A549 (cell line): ENCODE results near the gene NR3C2. TPM values are rescaled to one million over a fixed set of nuclear protein-coding genes. Genes with fewer than 3 reads are reported as not detected.

ENCODE experiments used
- ATAC-seq, 2 experiments: fragments of 200-7000 bp in 1 of 2; fragments of >200 bp in 1 of 2; cut with Nextera tagmentation in 1 of 2; cut with Tn5 transposase in 1 of 2; 3 replicates each; pipeline versions ENCODE4 v1.8.0 to v1.9.1; 2018 to 2020; ENCODE audit warnings: mild to moderate bottlenecking in 1 of 2, moderate library complexity in 1 of 2
- CTCF ChIA-PET: fragments of 300-600 bp; sonication (Branson Sonifier 250); formaldehyde crosslinking; extraction: SDS; loops from one replicate; lab custom pipeline; 2021; ENCODE audit warnings: antibody characterized with exemption, inconsistent platforms; lab: Yijun Ruan, JAX
- POLR2A ChIA-PET: fragments of 350-600 bp; formaldehyde crosslinking; extraction: SDS; loops from one replicate; lab custom pipeline; 2021; ENCODE audit warnings: antibody characterized with exemption, inconsistent platforms; lab: Yijun Ruan, JAX
- DNase-seq, 2 experiments: peaks; one replicate each; pipeline versions ENCODE4 v3.0.0 to v3.0.0-alpha.2; 2011 to 2016; ENCODE audit warnings: low read depth in 1 of 2, low spot score in 1 of 2
- FAIRE-seq: peaks from 2 replicates; lab custom pipeline; 2011; peaks lifted over from hg19 to GRCh38; lab: Jason Lieb, UNC
- H3K27ac ChIP-seq, 2 experiments: fragments of >200 bp; sonication (Bioruptor Twin); formaldehyde crosslinking; 3 replicates each; pipeline ENCODE4 v1.5.1; 2016 to 2017
- H3K4me1 ChIP-seq: fragments of >200 bp; sonication (Bioruptor Twin); formaldehyde crosslinking; 3 replicates; pipeline ENCODE4 v1.6.1; 2016
- H3K4me2 ChIP-seq: fragments of >200 bp; sonication (Bioruptor Twin); formaldehyde crosslinking; 3 replicates; pipeline ENCODE4 v1.6.1; 2016
- H3K4me3 ChIP-seq: fragments of >200 bp; sonication (Bioruptor Twin); formaldehyde crosslinking; 3 replicates; pipeline ENCODE4 v1.5.1; 2016
- H3K9me3 ChIP-seq: fragments of >200 bp; sonication (Bioruptor Twin); formaldehyde crosslinking; 3 replicates; pipeline ENCODE4 v1.6.1; 2016
- CEBPB ChIP-seq, 2 experiments: fragments of >200 bp in 1 of 2; sonication (Bioruptor Twin) in 1 of 2; formaldehyde crosslinking in 1 of 2; IDR thresholded peaks; 2 replicates each; pipeline ENCODE4 v1.6.1; 2012 to 2016
- CHD2 ChIP-seq: fragments of 150-350 bp; IDR thresholded peaks from 2 replicates; pipeline ENCODE4 v1.6.1; 2014; ENCODE audit warnings: low read length; ENCODE audit not compliant: partially characterized antibody
- CHD4 ChIP-seq: fragments of 200-600 bp; sonication (generic); IDR thresholded peaks from 2 replicates; pipeline ENCODE4 v1.6.1; 2016; ENCODE audit warnings: antibody characterized with exemption, mild to moderate bottlenecking, borderline replicate concordance
- EP300 ChIP-seq, 2 experiments: fragments of >200 bp; sonication (Bioruptor Twin); formaldehyde crosslinking; IDR thresholded peaks; 2 replicates in 1 of 2; 3 replicates in 1 of 2; pipeline ENCODE4 v1.6.1; 2016 to 2017
- HOXB13 ChIP-seq: fragments of 250-450 bp; sonication (Bioruptor Pico); IDR thresholded peaks from 2 replicates; pipeline ENCODE4 v1.5.0; 2020; ENCODE audit warnings: low read depth, mild to moderate bottlenecking, moderate library complexity
- JUNB ChIP-seq: fragments of >200 bp; sonication (Bioruptor Twin); formaldehyde crosslinking; IDR thresholded peaks from 2 replicates; pipeline ENCODE4 v1.6.1; 2016
- KDM5A ChIP-seq: fragments of 200-600 bp; sonication (generic); IDR thresholded peaks from 2 replicates; pipeline ENCODE4 v1.6.1; 2016; ENCODE audit warnings: antibody characterized with exemption, mild to moderate bottlenecking
- NR3C1 ChIP-seq: fragments of >200 bp; sonication (Bioruptor Twin); formaldehyde crosslinking; IDR thresholded peaks from 3 replicates; pipeline ENCODE4 v1.6.1; 2017
- POLR2A ChIP-seq: IDR thresholded peaks from 2 replicates; pipeline ENCODE4 v1.6.1; 2012; ENCODE audit warnings: mild to moderate bottlenecking, low read length
- POLR2AphosphoS2 ChIP-seq: conservative IDR thresholded peaks from 2 replicates; pipeline ENCODE4 v1.6.1; 2012; ENCODE audit warnings: low read length, improper control_type of control experiment, inconsistent platforms
- RARB ChIP-seq: fragments of 250-450 bp; sonication (Bioruptor Pico); IDR thresholded peaks from 2 replicates; pipeline ENCODE4 v1.8.0; 2021; ENCODE audit warnings: mild to moderate bottlenecking, moderate library complexity
- TP53 ChIP-seq: fragments of 250-450 bp; sonication (Bioruptor Pico); IDR thresholded peaks from 2 replicates; pipeline ENCODE4 v1.5.0; 2021; ENCODE audit warnings: mild to moderate bottlenecking, moderate library complexity
- ZFP36 ChIP-seq: fragments of 450-650 bp; IDR thresholded peaks from 2 replicates; pipeline ENCODE4 v1.6.1; 2014; ENCODE audit warnings: borderline replicate concordance; ENCODE audit not compliant: partially characterized antibody
- ZSCAN20 ChIP-seq: fragments of 250-450 bp; sonication (Bioruptor Pico); IDR thresholded peaks from 2 replicates; pipeline ENCODE4 v1.8.0; 2022; ENCODE audit warnings: mild to moderate bottlenecking, moderate library complexity
- WGBS: methylation state at CpG from one replicate; pipeline ENCODE4 v1.1.6; 2017; ENCODE audit errors: missing lambda C conversion rate; 5-methylcytosine and 5-hydroxymethylcytosine counted together
- polyA plus RNA-seq, 4 experiments: library from polyadenylated mRNA; depleted of rRNA in 3 of 4; stranded (reverse); fragments of >200 nt; fragmentation: RNase III in 1 of 4; extraction: RNeasy Plus Mini Kit Qiagen cat#74134 plus additional on column Dnase treatment in 1 of 4; gene quantifications; 2 replicates in 3 of 4; 3 replicates in 1 of 4; pipeline ENCODE4 v1.2.3, GENCODE V29; 2011 to 2017
- TF ChIP-seq, protein P1 (sequence below): fragments of >200 bp; sonication (Bioruptor Twin); formaldehyde crosslinking; IDR thresholded peaks from 3 replicates; pipeline ENCODE4 v1.6.1; 2016
- TF ChIP-seq, protein P2 (sequence below): IDR thresholded peaks from 2 replicates; pipeline ENCODE4 v1.6.1; 2012; ENCODE audit warnings: low read depth, borderline replicate concordance
- TF ChIP-seq, protein P3 (sequence below): fragments of 200-600 bp; sonication (generic); IDR thresholded peaks from 2 replicates; pipeline ENCODE4 v1.6.1; 2016; ENCODE audit warnings: antibody characterized with exemption, mild to moderate bottlenecking, moderate library complexity
- TF ChIP-seq, protein P4 (sequence below): IDR thresholded peaks from 2 replicates; pipeline ENCODE4 v1.6.1; 2012
- TF ChIP-seq, protein P5 (sequence below): fragments of 150-350 bp; IDR thresholded peaks from 2 replicates; pipeline ENCODE4 v1.6.1; 2014; ENCODE audit warnings: low read depth, mild to moderate bottlenecking, low read length

NR3C2 gene
- polyA plus RNA-seq, 2 of the 4 experiments (the other 2 are of a cell fraction): 0.01 to 0.03 TPM

DNA sequence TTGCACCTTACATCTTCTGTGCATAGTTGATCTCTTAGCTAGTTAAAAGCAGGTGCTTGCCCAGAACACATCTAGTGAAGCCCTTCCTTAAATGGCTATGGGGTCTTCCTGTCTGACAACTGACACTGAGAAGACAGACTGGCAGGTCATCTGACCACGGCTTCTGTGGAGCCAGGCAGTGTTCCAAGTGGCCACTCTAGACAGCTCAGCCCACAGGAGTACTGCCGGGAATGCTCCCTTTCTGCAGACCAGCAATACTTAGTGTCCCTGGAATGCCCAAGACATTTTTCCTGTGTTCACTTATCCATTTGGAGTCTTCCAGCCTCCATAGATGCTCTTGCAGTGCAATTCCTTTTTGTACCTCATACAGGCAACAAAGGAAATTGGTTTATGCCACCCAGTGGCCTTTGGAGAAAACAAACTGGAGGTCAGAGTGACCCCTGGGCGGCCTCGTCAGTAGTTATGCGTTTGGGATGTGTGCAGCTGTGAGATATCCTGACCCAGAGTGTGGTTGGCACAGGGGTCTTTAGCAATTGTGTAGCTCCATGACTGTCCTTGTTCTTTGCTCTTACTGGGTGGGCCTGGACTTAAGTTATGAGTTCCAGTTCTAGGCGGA is 374.8 kb downstream of the NR3C2 start (continued):
- TF ChIP-seq POLR2AphosphoS2: no peak

DNA sequence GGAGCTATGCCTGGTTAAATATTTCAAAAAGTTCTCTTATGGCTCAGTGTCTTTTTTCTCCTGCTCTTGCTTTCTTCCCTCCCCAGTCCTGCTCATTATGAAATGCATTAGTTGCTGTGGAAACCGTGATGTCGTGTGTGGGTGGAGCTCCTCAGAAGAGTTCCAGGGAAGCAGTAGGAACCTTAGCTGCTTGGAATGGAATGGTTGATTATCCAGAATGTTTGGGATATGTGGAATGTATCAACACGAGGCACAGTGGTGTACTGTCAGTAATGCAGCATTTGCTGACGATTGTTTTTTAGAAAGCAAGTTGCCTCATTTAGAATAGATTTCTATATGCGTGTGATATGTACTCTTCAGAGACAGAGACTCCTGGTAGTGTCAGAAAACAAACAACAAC is 377.1 kb downstream of the NR3C2 start:
- CTCF ChIA-PET: no interaction called here
- DNase-seq: no peak

DNA sequence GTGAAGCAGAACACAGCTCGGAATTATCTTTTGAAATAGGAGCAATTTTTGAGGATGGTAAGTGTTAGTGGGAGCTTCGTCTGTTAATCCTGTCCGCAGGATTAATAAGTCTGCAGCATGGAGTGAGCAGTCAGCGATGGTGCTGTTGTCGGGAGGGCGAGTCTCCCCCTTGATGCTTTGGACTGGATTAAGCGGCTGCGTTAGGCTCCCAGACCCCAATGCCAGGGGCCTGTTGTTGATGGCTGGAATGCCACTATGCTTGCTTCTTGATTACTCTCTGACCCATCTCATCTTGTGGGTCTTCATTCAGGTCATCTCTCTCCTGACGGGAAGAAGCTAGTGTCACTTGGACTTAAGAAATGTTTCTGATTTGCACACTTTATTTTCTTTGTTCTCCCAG is 377.8 kb downstream of the NR3C2 start:
- H3K9me3 ChIP-seq: no peaks in the 10 kb centered on the region
- CTCF ChIA-PET: no interaction called here
- POLR2A ChIA-PET: no interaction called here
- 92% methylated on average over 8 of the region's 9 CpGs for WGBS
- ATAC-seq: no peak
- H3K4me1 ChIP-seq: no peaks in the 10 kb centered on the region
- TF ChIP-seq KDM5A: no peak
- no peak for TF ChIP-seq HOXB13 (CRISPR knock-in tag)
- no peak for TF ChIP-seq RARB (CRISPR knock-in tag)
- TF ChIP-seq CEBPB (IDR thresholded peaks at IDR 0.05): no peak
- TF ChIP-seq CHD4: no peak
- TF ChIP-seq, protein P1, sequence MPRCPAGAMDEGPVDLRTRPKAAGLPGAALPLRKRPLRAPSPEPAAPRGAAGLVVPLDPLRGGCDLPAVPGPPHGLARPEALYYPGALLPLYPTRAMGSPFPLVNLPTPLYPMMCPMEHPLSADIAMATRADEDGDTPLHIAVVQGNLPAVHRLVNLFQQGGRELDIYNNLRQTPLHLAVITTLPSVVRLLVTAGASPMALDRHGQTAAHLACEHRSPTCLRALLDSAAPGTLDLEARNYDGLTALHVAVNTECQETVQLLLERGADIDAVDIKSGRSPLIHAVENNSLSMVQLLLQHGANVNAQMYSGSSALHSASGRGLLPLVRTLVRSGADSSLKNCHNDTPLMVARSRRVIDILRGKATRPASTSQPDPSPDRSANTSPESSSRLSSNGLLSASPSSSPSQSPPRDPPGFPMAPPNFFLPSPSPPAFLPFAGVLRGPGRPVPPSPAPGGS: no peak
- TF ChIP-seq, protein P2, sequence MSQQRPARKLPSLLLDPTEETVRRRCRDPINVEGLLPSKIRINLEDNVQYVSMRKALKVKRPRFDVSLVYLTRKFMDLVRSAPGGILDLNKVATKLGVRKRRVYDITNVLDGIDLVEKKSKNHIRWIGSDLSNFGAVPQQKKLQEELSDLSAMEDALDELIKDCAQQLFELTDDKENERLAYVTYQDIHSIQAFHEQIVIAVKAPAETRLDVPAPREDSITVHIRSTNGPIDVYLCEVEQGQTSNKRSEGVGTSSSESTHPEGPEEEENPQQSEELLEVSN: no peak
- TF ChIP-seq, protein P3, sequence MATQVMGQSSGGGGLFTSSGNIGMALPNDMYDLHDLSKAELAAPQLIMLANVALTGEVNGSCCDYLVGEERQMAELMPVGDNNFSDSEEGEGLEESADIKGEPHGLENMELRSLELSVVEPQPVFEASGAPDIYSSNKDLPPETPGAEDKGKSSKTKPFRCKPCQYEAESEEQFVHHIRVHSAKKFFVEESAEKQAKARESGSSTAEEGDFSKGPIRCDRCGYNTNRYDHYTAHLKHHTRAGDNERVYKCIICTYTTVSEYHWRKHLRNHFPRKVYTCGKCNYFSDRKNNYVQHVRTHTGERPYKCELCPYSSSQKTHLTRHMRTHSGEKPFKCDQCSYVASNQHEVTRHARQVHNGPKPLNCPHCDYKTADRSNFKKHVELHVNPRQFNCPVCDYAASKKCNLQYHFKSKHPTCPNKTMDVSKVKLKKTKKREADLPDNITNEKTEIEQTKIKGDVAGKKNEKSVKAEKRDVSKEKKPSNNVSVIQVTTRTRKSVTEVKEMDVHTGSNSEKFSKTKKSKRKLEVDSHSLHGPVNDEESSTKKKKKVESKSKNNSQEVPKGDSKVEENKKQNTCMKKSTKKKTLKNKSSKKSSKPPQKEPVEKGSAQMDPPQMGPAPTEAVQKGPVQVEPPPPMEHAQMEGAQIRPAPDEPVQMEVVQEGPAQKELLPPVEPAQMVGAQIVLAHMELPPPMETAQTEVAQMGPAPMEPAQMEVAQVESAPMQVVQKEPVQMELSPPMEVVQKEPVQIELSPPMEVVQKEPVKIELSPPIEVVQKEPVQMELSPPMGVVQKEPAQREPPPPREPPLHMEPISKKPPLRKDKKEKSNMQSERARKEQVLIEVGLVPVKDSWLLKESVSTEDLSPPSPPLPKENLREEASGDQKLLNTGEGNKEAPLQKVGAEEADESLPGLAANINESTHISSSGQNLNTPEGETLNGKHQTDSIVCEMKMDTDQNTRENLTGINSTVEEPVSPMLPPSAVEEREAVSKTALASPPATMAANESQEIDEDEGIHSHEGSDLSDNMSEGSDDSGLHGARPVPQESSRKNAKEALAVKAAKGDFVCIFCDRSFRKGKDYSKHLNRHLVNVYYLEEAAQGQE: no peak
- DNase-seq: no peak
- no peak overlapping the region for H3K27ac ChIP-seq
- H3K4me3 ChIP-seq: no peak overlapping the region
- no peak for FAIRE-seq
- H3K4me2 ChIP-seq: no peak overlapping the region

More for the DNA sequence above, 377.1 kb downstream of the NR3C2 start:
- FAIRE-seq (no peak), ATAC-seq (no peak)
- H3K4me2 ChIP-seq: no peak overlapping the region
- H3K27ac ChIP-seq: no peak overlapping the region
- TF ChIP-seq NR3C1 (no peak), CEBPB (IDR thresholded peaks at IDR 0.05) (no peak), POLR2A (no peak), POLR2AphosphoS2 (no peak), CHD2 (no peak), ZFP36 (no peak), ZSCAN20 (CRISPR knock-in tag) (no peak), EP300 (IDR thresholded peaks at IDR 0.05) (no peak), TP53 (CRISPR knock-in tag) (no peak), JUNB (no peak)
- TF ChIP-seq, protein P4, sequence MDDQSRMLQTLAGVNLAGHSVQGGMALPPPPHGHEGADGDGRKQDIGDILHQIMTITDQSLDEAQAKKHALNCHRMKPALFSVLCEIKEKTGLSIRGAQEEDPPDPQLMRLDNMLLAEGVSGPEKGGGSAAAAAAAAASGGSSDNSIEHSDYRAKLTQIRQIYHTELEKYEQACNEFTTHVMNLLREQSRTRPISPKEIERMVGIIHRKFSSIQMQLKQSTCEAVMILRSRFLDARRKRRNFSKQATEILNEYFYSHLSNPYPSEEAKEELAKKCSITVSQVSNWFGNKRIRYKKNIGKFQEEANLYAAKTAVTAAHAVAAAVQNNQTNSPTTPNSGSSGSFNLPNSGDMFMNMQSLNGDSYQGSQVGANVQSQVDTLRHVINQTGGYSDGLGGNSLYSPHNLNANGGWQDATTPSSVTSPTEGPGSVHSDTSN: no peak
- TF ChIP-seq, protein P5, sequence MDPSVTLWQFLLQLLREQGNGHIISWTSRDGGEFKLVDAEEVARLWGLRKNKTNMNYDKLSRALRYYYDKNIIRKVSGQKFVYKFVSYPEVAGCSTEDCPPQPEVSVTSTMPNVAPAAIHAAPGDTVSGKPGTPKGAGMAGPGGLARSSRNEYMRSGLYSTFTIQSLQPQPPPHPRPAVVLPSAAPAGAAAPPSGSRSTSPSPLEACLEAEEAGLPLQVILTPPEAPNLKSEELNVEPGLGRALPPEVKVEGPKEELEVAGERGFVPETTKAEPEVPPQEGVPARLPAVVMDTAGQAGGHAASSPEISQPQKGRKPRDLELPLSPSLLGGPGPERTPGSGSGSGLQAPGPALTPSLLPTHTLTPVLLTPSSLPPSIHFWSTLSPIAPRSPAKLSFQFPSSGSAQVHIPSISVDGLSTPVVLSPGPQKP: no peak
- no peaks in the 10 kb centered on the region for H3K4me1 ChIP-seq
- H3K9me3 ChIP-seq: no peaks in the 10 kb centered on the region
- 76% methylated on average over 5 of the region's 5 CpGs for WGBS
- POLR2A ChIA-PET: no interaction called here
- H3K4me3 ChIP-seq: no peak overlapping the region
